ENCODE data around the gene MTAP. TPM values are rescaled to one million over a fixed set of nuclear protein-coding genes. Genes with fewer than 3 reads are reported as not detected.
A peak's percentile ranks its signal among the peaks of the same experiment; 100 is the strongest.

Gene MTAP
- total and polyA plus RNA-seq, 4 donors = 8.6 to 17.7 (median 12.6) TPM

- Histone ChIP-seq H3K36me3 (ENCODE audit: control insufficient read depth in 4 of 4, insufficient read depth in 3 of 4, low read depth in 1 of 4, low read length in 3 of 4) (no peaks in the 10 kb centered on the region), H3K27me3 (ENCODE audit: control insufficient read depth in 4 of 4, insufficient read depth in 4 of 4, low read length in 3 of 4) (peaks cover 3 to 51% (median 26%) of the 10 kb centered on the region in 4 donors), H3K9ac (ENCODE audit: low read depth in 1 of 2, low read length in 2 of 2) (no peak overlapping the region), H3K4me1 (ENCODE audit: control insufficient read depth in 4 of 4, insufficient read depth in 4 of 4, low read length in 3 of 4) (peaks cover 7 to 20% (median 15%) of the 10 kb centered on the region in 4 donors), H3K4me3 (ENCODE audit: low read depth in 1 of 3, low read length in 3 of 3) (no peak overlapping the region), H3K9me3 (ENCODE audit: control insufficient read depth in 4 of 4, low read length in 3 of 4) (peaks cover 0 to 18% (median 1%) of the 10 kb centered on the region in 4 donors), H3K27ac (ENCODE audit: low read depth in 1 of 2, low read length in 2 of 2) (no peak overlapping the region)
- no peak for DNase-seq (ENCODE audit: low spot score)
- no peak for TF ChIP-seq RXRA (IDR thresholded peaks at IDR 0.05)
- no peak for TF ChIP-seq CTCF (IDR thresholded peaks at IDR 0.05; ENCODE audit: low read depth, low read length, missing input control)
- no peak for TF ChIP-seq TAF1 (conservative IDR thresholded peaks at IDR 0.05)
- no peak for TF ChIP-seq FOXA2 (IDR thresholded peaks at IDR 0.05)
- TF ChIP-seq ATF3 (IDR thresholded peaks at IDR 0.05) = no peak
- TF ChIP-seq HNF4A (conservative IDR thresholded peaks at IDR 0.05) = no peak
- TF ChIP-seq EGR1 (IDR thresholded peaks at IDR 0.05; ENCODE audit: low read depth in 2 of 2) = no peak
- TF ChIP-seq MAX (IDR thresholded peaks at IDR 0.05) = no peak
- TF ChIP-seq NR2F2 (IDR thresholded peaks at IDR 0.05) = no peak
- TF ChIP-seq FOXA1 (IDR thresholded peaks at IDR 0.05) = no peak
- no peak for TF ChIP-seq JUND (IDR thresholded peaks at IDR 0.05)
- TF ChIP-seq GABPA (IDR thresholded peaks at IDR 0.05 in 1 of 2, conservative IDR thresholded peaks at IDR 0.05 in 1 of 2) = no peak
Observed at GRCh38 chr9:21972361-21972760, 169.9 kb downstream of the MTAP start.

- Histone ChIP-seq H3K9me3 (ENCODE audit: control insufficient read depth in 4 of 4, low read length in 3 of 4) (peaks cover 0 to 7% (median 0%) of the 10 kb centered on the region in 4 donors), H3K27ac (ENCODE audit: low read depth in 1 of 2, low read length in 2 of 2) (no peak overlapping the region), H3K27me3 (ENCODE audit: control insufficient read depth in 4 of 4, insufficient read depth in 4 of 4, low read length in 3 of 4) (peaks cover 3 to 42% (median 24%) of the 10 kb centered on the region in 4 donors), H3K36me3 (ENCODE audit: control insufficient read depth in 4 of 4, insufficient read depth in 3 of 4, low read depth in 1 of 4, low read length in 3 of 4) (no peaks in the 10 kb centered on the region), H3K4me1 (ENCODE audit: control insufficient read depth in 4 of 4, insufficient read depth in 4 of 4, low read length in 3 of 4) (peaks cover 6 to 15% (median 12%) of the 10 kb centered on the region in 4 donors), H3K9ac (ENCODE audit: low read depth in 1 of 2, low read length in 2 of 2) (no peak overlapping the region), H3K4me3 (ENCODE audit: low read depth in 1 of 3, low read length in 3 of 3) (peak overlapping the region in 2 of 3 donors; percentile 46 to 53)
- no peak for DNase-seq (ENCODE audit: low spot score)
- 6% methylated on average over 21 of the region's 21 CpGs for WGBS
- TF ChIP-seq ATF3 (IDR thresholded peaks at IDR 0.05) (no peak), RXRA (IDR thresholded peaks at IDR 0.05) (no peak), SP1 (IDR thresholded peaks at IDR 0.05) (no peak), HNF4A (conservative IDR thresholded peaks at IDR 0.05) (no peak)
Observed at GRCh38 chr9:21974343-21974721, 171.9 kb downstream of the MTAP start.

- Histone ChIP-seq H3K9me3 (ENCODE audit: control insufficient read depth in 4 of 4, low read length in 3 of 4) (peaks cover 0 to 6% (median 0%) of the 10 kb centered on the region in 4 donors), H3K27me3 (ENCODE audit: control insufficient read depth in 4 of 4, insufficient read depth in 4 of 4, low read length in 3 of 4) (peaks cover 3 to 42% (median 22%) of the 10 kb centered on the region in 4 donors), H3K4me1 (ENCODE audit: control insufficient read depth in 4 of 4, insufficient read depth in 4 of 4, low read length in 3 of 4) (peaks cover 6 to 15% (median 12%) of the 10 kb centered on the region in 4 donors), H3K36me3 (ENCODE audit: control insufficient read depth in 4 of 4, insufficient read depth in 3 of 4, low read depth in 1 of 4, low read length in 3 of 4) (no peaks in the 10 kb centered on the region), H3K9ac (ENCODE audit: low read depth in 1 of 2, low read length in 2 of 2) (no peak overlapping the region), H3K4me3 (ENCODE audit: low read depth in 1 of 3, low read length in 3 of 3) (peak overlapping the region; percentile 18 to 53 (median 46)), H3K27ac (ENCODE audit: low read depth in 1 of 2, low read length in 2 of 2) (no peak overlapping the region)
- 1% methylated on average over 51 of the region's 51 CpGs for WGBS
- no peak for DNase-seq (ENCODE audit: low spot score)
- TF ChIP-seq TAF1 (conservative IDR thresholded peaks at IDR 0.05) = no peak
Observed at GRCh38 chr9:21974722-21975409, 172.4 kb downstream of the MTAP start.
